ENCODE measurements around the gene ZNF679.
"Not testable (repeated sequence)": the region's sequence is repeated elsewhere in the genome, so short reads cannot be mapped to it uniquely, and the experiment has no call there.

Gene ZNF679

DNA sequence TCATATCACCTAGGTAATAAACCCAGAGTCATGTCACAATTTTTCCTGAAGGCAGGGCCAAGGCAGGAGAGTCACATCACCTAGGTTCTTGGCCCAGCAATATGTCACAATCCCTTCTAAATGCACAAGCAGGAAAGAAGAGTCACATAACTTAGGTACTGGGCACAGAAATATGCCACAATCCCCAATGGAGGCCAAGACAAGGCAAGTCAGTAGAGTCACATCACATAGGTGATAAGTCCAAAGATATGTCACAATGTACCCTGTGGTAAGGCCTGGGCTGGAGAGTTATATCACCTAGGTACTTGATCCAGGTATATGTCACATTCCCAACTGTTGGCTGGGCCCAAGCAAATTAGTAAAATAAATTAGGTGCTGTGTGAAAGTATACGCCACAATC lies at the start of gene ZNF679:
ZNF679 (plus strand) TSS at position 301 of the 400 bp plus-strand sequence. CDS start 20,644 bp downstream, outside the sequence.
- not testable (repeated sequence) for DNase-seq (ENCODE audit: low read depth, low spot score)

GRCh38 chr7:64180989-64181388 lies 47.3 kb upstream of the ZNF679 start:
- no peak for DNase-seq (ENCODE audit: low read depth, low spot score)

- DNase-seq (ENCODE audit: low read depth, low spot score) = no peak
These were observed 46.7 kb upstream of the ZNF679 start for GRCh38 chr7:64181586-64181985.

DNA sequence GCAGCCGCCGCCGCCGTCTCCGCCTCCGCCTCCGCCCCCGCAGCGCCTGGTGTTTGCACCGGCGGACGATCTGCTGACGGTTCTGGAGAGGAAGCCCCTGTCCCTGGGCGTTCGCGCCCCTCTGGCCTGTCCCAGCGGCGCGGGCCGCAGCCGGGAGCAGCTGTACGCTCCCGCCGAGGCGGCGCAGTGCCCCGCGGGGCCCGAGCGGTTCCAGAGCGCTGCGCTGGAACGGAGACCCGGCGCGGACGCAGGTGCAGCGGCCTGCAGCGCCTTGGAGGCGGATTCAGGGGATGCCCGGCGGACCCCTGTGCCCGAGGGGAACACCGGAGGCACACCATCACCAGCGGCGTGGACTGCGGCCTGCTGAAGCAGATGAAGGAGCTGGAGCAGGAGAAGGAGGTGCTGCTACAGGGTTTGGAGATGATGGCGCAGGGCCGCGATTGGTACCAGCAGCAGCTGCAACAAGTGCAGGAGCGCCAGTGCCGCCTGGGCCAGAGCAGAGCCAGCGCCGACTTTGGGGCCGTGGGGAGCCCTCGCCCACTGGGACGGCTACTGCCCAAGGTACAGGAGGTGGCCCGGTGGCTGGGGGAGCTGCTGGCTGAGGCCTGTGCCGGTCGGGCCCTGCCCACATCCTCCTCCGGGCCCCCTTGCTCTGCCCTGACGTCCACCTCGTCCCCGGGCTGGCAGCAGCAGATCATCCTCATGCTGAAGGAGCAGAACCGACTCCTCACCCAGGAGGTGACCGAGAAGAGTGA lies 46.1 kb upstream of the ZNF679 start:
- DNase-seq (ENCODE audit: low read depth, low spot score) = no peak

DNA sequence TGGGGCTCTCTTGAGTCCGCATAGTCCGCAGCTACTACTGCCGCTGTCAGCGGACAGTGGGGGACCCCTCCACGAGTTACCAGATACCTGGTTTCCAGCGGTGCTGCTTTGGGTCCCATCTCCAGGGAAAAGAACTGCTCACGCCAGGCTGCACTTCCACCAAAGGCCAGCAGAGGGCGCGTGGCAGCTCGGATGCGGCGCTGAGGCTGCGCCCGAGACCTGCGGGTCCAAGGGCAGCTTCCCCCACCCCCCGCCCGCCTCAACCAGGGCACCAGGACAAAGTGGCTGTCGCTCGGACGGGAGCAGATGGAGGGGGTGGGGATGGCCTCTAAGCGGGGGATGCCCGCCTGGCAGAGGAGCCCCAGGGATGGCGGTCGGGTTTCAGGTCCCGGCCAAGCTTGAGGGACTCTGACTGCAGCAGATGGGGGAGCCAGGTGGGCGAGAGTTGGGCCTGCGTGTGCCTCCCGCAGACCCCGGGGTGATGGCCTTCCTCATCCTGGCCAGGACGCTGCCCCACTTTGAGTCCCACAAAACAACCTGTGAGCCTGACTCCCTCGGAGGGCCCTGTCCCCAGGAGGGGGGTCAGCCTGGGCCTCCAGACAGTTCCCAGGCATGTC lies 45.0 kb upstream of the ZNF679 start:
- no peak for DNase-seq (ENCODE audit: low read depth, low spot score)

GRCh38 chr7:64183827-64184372 lies 44.4 kb upstream of the ZNF679 start:
- no peak for DNase-seq (ENCODE audit: low read depth, low spot score)

DNA sequence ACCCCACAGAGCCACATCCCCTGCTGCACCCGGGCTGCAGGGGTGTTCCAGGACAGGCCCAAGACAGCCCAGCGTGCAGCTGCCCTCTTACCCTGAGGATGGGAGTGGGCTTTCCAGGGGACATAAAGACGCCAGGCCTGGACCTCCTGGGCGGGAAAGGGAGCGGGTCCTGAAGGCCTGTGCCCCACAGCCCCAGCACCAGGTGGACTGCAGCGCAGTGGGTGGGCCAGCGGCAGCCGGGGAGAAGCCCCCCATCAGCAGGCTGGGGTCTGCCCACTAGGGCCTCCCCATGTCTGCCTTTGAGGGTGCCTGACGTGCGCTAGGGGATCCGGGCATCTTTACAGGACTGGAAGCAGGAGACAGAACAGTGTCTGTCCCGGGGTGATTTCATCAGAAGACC lies 43.9 kb upstream of the ZNF679 start:
- DNase-seq (ENCODE audit: low read depth, low spot score) = no peak

DNA sequence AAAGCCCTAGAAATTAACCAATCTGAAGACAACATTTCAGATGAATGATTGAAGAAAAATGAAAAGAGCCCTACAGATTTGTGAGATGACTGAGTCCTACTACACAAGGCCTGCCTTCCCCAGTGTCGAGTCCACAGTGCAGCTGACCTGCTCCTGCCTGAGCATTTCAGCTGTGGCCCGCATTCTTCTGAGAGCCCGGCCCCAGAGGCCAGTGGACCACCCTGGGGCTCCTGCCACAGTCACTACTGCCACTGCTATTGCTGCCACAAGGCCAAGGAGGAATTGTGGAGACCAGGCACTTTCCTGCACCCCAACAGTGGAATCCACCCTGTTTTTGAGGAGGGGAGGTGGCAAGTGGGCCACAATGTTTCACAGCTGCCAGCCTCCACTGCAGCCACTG lies 40.9 kb upstream of the ZNF679 start:
- DNase-seq (ENCODE audit: low read depth, low spot score) = no peak

DNA sequence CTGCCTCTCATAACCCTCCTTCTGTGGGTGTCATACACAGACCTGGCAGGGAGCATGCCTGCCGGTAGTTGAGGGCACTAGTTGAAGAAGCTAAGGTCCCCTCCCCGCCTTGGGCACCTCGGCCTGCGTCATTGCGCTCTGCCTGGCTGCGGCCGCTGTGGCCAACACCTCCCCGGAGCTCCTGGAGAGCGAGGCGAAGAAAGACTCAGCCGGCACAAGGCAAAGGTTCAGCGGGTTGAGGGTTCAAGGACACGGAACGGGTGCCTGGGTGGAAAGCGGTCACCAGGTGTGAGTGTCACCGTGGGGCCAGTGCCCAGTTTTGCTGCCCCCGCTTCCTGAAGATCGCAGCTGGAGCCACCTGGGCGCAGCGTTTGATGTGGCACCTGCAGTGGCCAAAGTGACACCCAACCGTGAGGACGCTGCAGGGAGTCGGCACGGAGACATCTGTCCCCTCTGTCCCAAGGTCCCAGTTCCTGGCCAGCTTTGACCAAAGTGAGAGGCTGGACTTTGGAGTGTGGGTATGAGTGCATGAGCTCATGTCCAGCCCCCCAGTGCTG lies 36.0 kb upstream of the ZNF679 start:
- DNase-seq (ENCODE audit: low read depth, low spot score) = no peak

- DNase-seq (ENCODE audit: low read depth, low spot score) = no peak
These were observed 35.5 kb upstream of the ZNF679 start for GRCh38 chr7:64192775-64193174.

DNA sequence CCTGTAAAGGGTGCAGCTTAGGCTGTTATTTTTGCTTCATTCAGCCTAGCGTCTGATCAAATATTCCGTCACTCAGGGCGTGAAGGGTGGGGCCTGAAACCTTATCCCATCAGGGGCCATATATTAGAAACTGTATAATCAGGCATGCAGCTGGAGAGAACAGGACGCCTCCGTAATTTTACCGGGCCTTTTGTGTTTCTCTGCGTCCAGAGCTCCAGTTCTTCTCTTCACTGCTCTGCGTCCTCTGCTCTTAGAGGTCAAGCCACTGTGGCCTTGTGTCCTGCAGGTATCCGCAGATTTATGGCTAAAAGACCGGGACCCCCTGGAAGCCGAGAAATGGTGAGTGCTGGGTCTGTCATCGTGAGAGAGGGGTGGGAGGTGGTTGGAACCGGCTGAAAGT lies 21.4 kb upstream of the ZNF679 start, which contains the start of gene ZNF735:
ZNF735 (plus strand) TSS at position 301 of the 400 bp plus-strand sequence; CDS start at position 301, 0 bp downstream.
- no peak for DNase-seq (ENCODE audit: low read depth, low spot score)

GRCh38 chr7:64219710-64220298 lies 8.5 kb upstream of the ZNF679 start:
- DNase-seq (ENCODE audit: low read depth, low spot score) = not testable (repeated sequence)

DNA sequence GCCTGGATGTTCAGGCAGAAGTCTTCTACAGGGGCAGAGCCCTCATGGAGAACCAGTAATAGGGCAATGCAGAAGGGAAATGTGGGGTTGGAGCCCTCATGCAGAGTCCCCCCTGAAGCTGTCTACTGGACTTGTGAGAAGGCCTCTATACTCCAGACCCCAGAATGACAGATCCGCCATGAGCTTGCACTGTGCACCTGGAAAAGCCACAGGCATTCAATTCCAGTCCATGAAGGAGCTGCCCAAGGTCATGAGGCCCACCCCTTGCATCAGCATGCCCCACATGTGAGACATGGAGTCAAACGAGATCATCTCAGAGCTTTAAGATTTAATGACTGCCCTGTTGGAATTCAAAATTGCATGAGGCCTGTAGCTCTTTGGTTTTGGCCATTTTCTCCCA lies 4.9 kb upstream of the ZNF679 start:
- DNase-seq (ENCODE audit: low read depth, low spot score) = no peak

GRCh38 chr7:64266341-64266919 lies 38.2 kb downstream of the ZNF679 start:
- no peak for DNase-seq (ENCODE audit: low read depth, low spot score)

- no peak for DNase-seq (ENCODE audit: low read depth, low spot score)
These were observed 49.4 kb downstream of the ZNF679 start for GRCh38 chr7:64277630-64278029.

- no peak for DNase-seq (ENCODE audit: low read depth, low spot score)
These were observed 66.6 kb downstream of the ZNF679 start for GRCh38 chr7:64294701-64295420.

GRCh38 chr7:64297418-64297817 lies 69.1 kb downstream of the ZNF679 start:
- DNase-seq (ENCODE audit: low read depth, low spot score) = not testable (repeated sequence)

DNA sequence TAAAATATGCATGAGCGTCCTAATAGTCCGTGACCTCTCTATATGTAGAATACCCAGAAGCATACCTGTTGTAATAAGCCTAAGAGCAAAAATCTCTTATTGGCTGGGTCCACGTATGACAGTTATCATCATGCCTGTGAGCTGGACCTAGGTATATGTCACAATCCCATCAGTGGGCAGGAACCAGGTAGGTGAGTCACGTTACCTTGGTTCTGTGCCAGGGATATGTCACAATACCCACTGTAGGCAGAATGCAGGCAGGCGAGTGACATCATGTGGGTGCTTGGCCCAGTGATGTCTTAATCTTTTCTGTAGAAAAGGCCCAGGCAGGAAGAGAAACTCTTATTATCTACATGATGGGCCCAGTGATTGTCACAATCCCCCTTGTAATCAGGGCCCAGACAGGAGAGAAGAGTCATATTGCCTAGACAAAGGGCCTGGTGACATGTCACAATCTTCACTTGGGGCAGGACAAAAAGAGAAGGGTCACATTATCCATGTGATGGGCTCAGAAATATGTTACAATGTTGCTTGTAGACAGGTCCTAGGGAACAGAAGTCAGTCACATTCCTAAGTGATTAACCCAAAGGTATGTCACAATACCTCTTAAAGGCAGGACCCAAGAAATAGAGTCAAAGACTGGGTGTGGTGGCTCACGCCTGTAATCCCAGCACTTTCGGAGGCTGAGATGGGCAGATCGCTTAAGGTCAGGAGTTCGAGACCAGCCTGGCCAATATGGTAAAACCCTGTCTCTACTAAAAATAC lies 72.5 kb downstream of the ZNF679 start:
- no peak for DNase-seq (ENCODE audit: low read depth, low spot score)

DNA sequence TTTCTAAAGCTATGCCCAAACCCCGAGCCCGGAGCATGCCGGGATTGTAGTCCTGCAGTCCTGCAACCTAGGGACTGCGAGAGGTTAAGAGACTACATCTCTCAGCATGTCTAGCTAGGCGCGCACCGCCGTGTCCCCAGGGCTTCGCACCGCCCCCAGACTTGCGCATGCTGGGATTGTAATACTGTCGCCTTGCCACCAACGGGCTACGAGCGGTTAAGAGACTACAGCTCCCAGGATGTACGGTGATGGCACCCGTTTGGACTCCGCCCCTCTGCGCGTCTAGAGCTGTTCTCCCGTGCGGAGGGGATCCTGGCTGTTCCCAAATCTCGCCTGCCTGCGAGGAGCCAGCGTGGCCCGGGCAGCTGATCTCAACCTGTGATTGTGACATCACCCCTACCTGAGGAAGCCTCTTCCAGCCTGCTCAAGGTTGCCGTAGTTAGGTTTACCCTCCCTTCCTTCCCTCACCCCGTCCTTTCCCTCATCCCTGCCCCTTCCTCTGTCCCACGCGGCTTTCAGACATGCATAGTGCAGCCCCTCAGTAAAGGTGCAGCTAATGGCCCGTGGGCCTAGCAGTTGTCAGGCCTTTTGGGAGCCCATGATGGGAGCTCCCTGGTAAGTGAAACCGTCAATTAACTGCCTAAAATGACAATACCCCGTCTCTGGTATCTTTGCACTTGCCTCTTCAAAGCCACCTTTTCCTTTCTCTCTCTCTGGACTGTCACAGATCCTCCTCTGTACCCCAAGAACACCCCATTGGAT lies 79.2 kb downstream of the ZNF679 start:
- peak; percentile 95 for DNase-seq (ENCODE audit: low read depth, low spot score)

DNA sequence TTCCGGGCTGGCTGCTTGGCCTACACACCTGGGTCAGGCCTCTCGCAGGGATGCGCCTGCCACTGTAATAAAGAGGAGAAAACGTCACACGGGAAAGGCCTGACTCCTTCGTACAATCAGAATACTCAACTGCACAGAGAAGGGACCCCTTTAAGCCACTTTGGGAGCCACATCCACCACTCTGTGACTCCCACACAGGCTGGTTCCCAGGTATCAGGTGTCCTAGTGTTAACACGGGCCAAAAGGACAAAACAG lies 79.7 kb downstream of the ZNF679 start:
- DNase-seq (ENCODE audit: low read depth, low spot score) = no peak
